Raji (cell line): ENCODE data around the gene TBC1D14.

Experiments used
- POLR2A ChIP-seq: IDR thresholded peaks from 2 replicates; pipeline ENCODE4 v1.6.1; 2011; ENCODE audit warnings: low read depth, low read length, control low read depth; ENCODE audit not compliant: insufficient read depth

TBC1D14 gene

GRCh38 chr4:6915041-6916005 lies 5.7 kb downstream of the TBC1D14 start:
- no peak for TF ChIP-seq POLR2A

- no peak for TF ChIP-seq POLR2A
Observed at GRCh38 chr4:6916069-6916586, 6.5 kb downstream of the TBC1D14 start.

GRCh38 chr4:6916587-6917460 lies 7.2 kb downstream of the TBC1D14 start:
- no peak for TF ChIP-seq POLR2A

GRCh38 chr4:6917461-6918271 lies 8.0 kb downstream of the TBC1D14 start:
- TF ChIP-seq POLR2A, result no peak

GRCh38 chr4:6918338-6918737 lies 8.7 kb downstream of the TBC1D14 start:
- no peak for TF ChIP-seq POLR2A

GRCh38 chr4:6920171-6920570 lies 10.5 kb downstream of the TBC1D14 start:
- no peak for TF ChIP-seq POLR2A

GRCh38 chr4:6923507-6923906 lies 13.9 kb downstream of the TBC1D14 start:
- no peak for TF ChIP-seq POLR2A

- no peak for TF ChIP-seq POLR2A
Observed at GRCh38 chr4:6924361-6924779, 14.7 kb downstream of the TBC1D14 start.

GRCh38 chr4:6925357-6925836 lies 15.8 kb downstream of the TBC1D14 start:
- no peak for TF ChIP-seq POLR2A

GRCh38 chr4:6926081-6926480 lies 16.5 kb downstream of the TBC1D14 start:
- no peak for TF ChIP-seq POLR2A

GRCh38 chr4:6926681-6927478 lies 17.3 kb downstream of the TBC1D14 start:
- no peak for TF ChIP-seq POLR2A

- TF ChIP-seq POLR2A, result no peak
Observed at GRCh38 chr4:6928081-6928480, 18.5 kb downstream of the TBC1D14 start.

- TF ChIP-seq POLR2A, result no peak
Observed at GRCh38 chr4:6929339-6929811, 19.7 kb downstream of the TBC1D14 start.
